ENCODE data around the gene FYB1. TPM values are rescaled to one million over a fixed set of nuclear protein-coding genes. Genes with fewer than 3 reads are reported as not detected.
A peak's percentile ranks its signal among the peaks of the same experiment; 100 is the strongest.

Gene FYB1
- total and polyA plus RNA-seq, 2 experiments from 2014 or later = not detected

GRCh38 chr5:39177631-39177964, 41.8 kb downstream of the FYB1 start:
- H3K4me1 Mint-ChIP-seq = peaks cover 7% of the 10 kb centered on the region; the same call in 2 of the 3 replicates
- ATAC-seq (no peak), DNase-seq (ENCODE audit: low spot score) (no peak)
- Histone ChIP-seq H3F3A (replicated peaks; ENCODE audit: low read depth) (no peaks in the 10 kb centered on the region), H3K79me2 (replicated peaks; ENCODE audit: insufficient read depth) (no peaks in the 10 kb centered on the region), H2AFZ (peak overlapping the region; percentile 49; the same call in 1 of the 2 replicates), H4K20me1 (replicated peaks; ENCODE audit: insufficient read depth) (no peaks in the 10 kb centered on the region), H3K27me3 (ENCODE audit: insufficient read depth) (no peaks in the 10 kb centered on the region), H3K27ac (ENCODE audit: low read depth) (no peak overlapping the region), H3K4me2 (no peak overlapping the region), H3K36me3 (ENCODE audit: insufficient read depth) (no peaks in the 10 kb centered on the region), H3K4me3 (no peak overlapping the region), H3K9me2 (ENCODE audit: insufficient read depth) (no peaks in the 10 kb centered on the region), H3K4me1 (ENCODE audit: insufficient read depth) (no peaks in the 10 kb centered on the region)
- no peak overlapping the region for H3K27ac Mint-ChIP-seq
- no peak overlapping the region for H3K4me3 Mint-ChIP-seq
- H3K27me3 Mint-ChIP-seq (ENCODE audit: insufficient read depth, low read depth, poor library complexity) = no peaks in the 10 kb centered on the region
- TF ChIP-seq ETS1 (IDR thresholded peaks at IDR 0.05) = no peak
- no peak for TF ChIP-seq CTCF (conservative IDR thresholded peaks at IDR 0.05; ENCODE audit: low read depth in 2 of 2)
- TF ChIP-seq POLR2AphosphoS5 (IDR thresholded peaks at IDR 0.05; ENCODE audit: low read depth) = no peak
- TF ChIP-seq ZNF114 (CRISPR knock-in tag; IDR thresholded peaks at IDR 0.05) = no peak
- TF ChIP-seq EZH2 (IDR thresholded peaks at IDR 0.05; ENCODE audit: low read depth, unreplicated experiment) = no peak
- TF ChIP-seq NANOG (IDR thresholded peaks at IDR 0.05; ENCODE audit: borderline replicate concordance) = no peak
- no peak for TF ChIP-seq JUNB (IDR thresholded peaks at IDR 0.05; ENCODE audit: unreplicated experiment)
- TF ChIP-seq EZH2phosphoT487 (IDR thresholded peaks at IDR 0.05; ENCODE audit: unreplicated experiment) = no peak
- TF ChIP-seq ZNF462 (CRISPR knock-in tag; IDR thresholded peaks at IDR 0.05) = no peak
- TF ChIP-seq STAT1 (IDR thresholded peaks at IDR 0.05; ENCODE audit: unreplicated experiment) = no peak
- TF ChIP-seq CREB1 (CRISPR knock-in tag; IDR thresholded peaks at IDR 0.05; ENCODE audit: low read depth) = no peak
- TF ChIP-seq REST (IDR thresholded peaks at IDR 0.05; ENCODE audit: unreplicated experiment) = no peak
- TF ChIP-seq ZNF331 (CRISPR knock-in tag; IDR thresholded peaks at IDR 0.05; ENCODE audit: low read depth) = no peak
- no peaks in the 10 kb centered on the region for H3K9me3 Mint-ChIP-seq
- no peaks in the 10 kb centered on the region for H3K36me3 Mint-ChIP-seq (ENCODE audit: low read depth)

All from GM23338 (cell line).